Ascending aorta (tissue), 2 donors: ENCODE results near the gene DIP2C. TPM values are rescaled to one million over a fixed set of nuclear protein-coding genes. Genes with fewer than 3 reads are reported as not detected.
"Not testable (repeated sequence)": the region's sequence is repeated elsewhere in the genome, so short reads cannot be mapped to it uniquely, and the experiment has no call there.

ENCODE experiments used
- DNase-seq, 2 donors: peaks; one replicate each; pipeline ENCODE4 v3.0.0-alpha.2; 2019; ENCODE audit warnings: low spot score in 2 of 2
- H3K27ac ChIP-seq, 2 donors: fragments of 200-600 bp; sonication (generic); one replicate each; pipeline ENCODE4 v1.5.1; 2016 to 2017; ENCODE audit warnings: mild to moderate bottlenecking in 1 of 2
- H3K27me3 ChIP-seq: fragments of 200-600 bp; sonication (generic); one replicate; pipeline ENCODE4 v1.5.1; 2017
- H3K36me3 ChIP-seq, 2 donors: fragments of 200-600 bp; sonication (generic); one replicate each; pipeline ENCODE4 v1.5.1; 2016
- H3K4me1 ChIP-seq, 2 donors: fragments of 200-600 bp; sonication (generic); one replicate each; pipeline ENCODE4 v1.5.1; 2016 to 2017; ENCODE audit warnings: mild to moderate bottlenecking in 1 of 2
- H3K4me3 ChIP-seq, 2 donors: fragments of 200-600 bp; sonication (generic); one replicate each; pipeline ENCODE4 v1.5.1; 2016 to 2017; ENCODE audit warnings: mild to moderate bottlenecking in 1 of 2
- H3K9me3 ChIP-seq, 2 donors: fragments of 200-600 bp; sonication (generic); one replicate each; pipeline ENCODE4 v1.5.1; 2016
- CTCF ChIP-seq, 3 experiments: fragments of 200-600 bp in 2 of 3; fragments of 450-650 bp in 1 of 3; sonication (generic) in 2 of 3; IDR thresholded peaks; one replicate each; pipeline ENCODE4 v1.5.1; 2016 to 2019; ENCODE audit warnings: antibody characterized with exemption in 3 of 3, mild to moderate bottlenecking in 1 of 3, moderate library complexity in 1 of 3
- intact Hi-C: fragments of 100-400 bp; cut with DNase I; formaldehyde crosslinking; loops from one replicate; pipeline ENCODE4 v1.15.1; 2023
- total RNA-seq: library from RNA; depleted of rRNA; stranded (reverse); fragments of >200 nt; gene quantifications from one replicate; pipeline ENCODE4 v1.1.0, GENCODE V29; 2016

The DIP2C gene
- total RNA-seq, 1 donor from 2014 or later: 14.7 TPM

- H3K9me3 ChIP-seq: no peaks in the 10 kb centered on the region
- intact Hi-C loops: no loop called here
- H3K36me3 ChIP-seq: peaks cover 8 to 29% of the 10 kb centered on the region in 2 donors
- no peak overlapping the region for H3K4me3 ChIP-seq
- peaks cover 2 to 3% of the 10 kb centered on the region in 2 donors for H3K4me1 ChIP-seq
- H3K27me3 ChIP-seq: no peaks in the 10 kb centered on the region
- H3K27ac ChIP-seq: peak overlapping the region in 1 of 2 donors; percentile 26
- TF ChIP-seq CTCF (IDR thresholded peaks at IDR 0.05): no peak
- DNase-seq: no peak
These were observed 381.8 kb downstream of the DIP2C start for GRCh38 chr10:307659-308058.

GRCh38 chr10:306675-307185 lies 382.7 kb downstream of the DIP2C start:
- intact Hi-C loops: no loop called here

GRCh38 chr10:306007-306674 lies 383.3 kb downstream of the DIP2C start:
- TF ChIP-seq CTCF (IDR thresholded peaks at IDR 0.05): no peak
- Histone ChIP-seq H3K36me3 (peaks cover 8 to 34% of the 10 kb centered on the region in 2 donors), H3K27me3 (no peaks in the 10 kb centered on the region), H3K4me3 (no peak overlapping the region), H3K27ac (no peak overlapping the region), H3K9me3 (no peaks in the 10 kb centered on the region), H3K4me1 (peaks cover 2 to 3% of the 10 kb centered on the region in 2 donors)
- DNase-seq: no peak
- intact Hi-C loops: no loop called here

More at GRCh38 chr10:306675-307185, 382.7 kb downstream of the DIP2C start:
- Histone ChIP-seq H3K4me3 (no peak overlapping the region), H3K4me1 (peaks cover 2 to 3% of the 10 kb centered on the region in 2 donors), H3K27me3 (no peaks in the 10 kb centered on the region), H3K27ac (no peak overlapping the region), H3K36me3 (peaks cover 8 to 31% of the 10 kb centered on the region in 2 donors), H3K9me3 (no peaks in the 10 kb centered on the region)
- DNase-seq: no peak
- TF ChIP-seq CTCF (IDR thresholded peaks at IDR 0.05): no peak

GRCh38 chr10:305034-305433 lies 384.4 kb downstream of the DIP2C start:
- H3K36me3 ChIP-seq: peaks cover 8 to 37% of the 10 kb centered on the region in 2 donors
- TF ChIP-seq CTCF (IDR thresholded peaks at IDR 0.05): no peak
- H3K9me3 ChIP-seq: no peaks in the 10 kb centered on the region
- no peak for DNase-seq
- no peak overlapping the region for H3K27ac ChIP-seq
- intact Hi-C loops: no loop called here
- no peak overlapping the region for H3K4me3 ChIP-seq
- H3K4me1 ChIP-seq: peaks cover 2 to 3% of the 10 kb centered on the region in 2 donors
- H3K27me3 ChIP-seq: no peaks in the 10 kb centered on the region

- no peak overlapping the region for H3K4me3 ChIP-seq
- peaks cover 0 to 8% of the 10 kb centered on the region in 2 donors for H3K4me1 ChIP-seq
- no peak for DNase-seq
- H3K36me3 ChIP-seq: peaks cover under 1 to 24% of the 10 kb centered on the region in 2 donors
- no peaks in the 10 kb centered on the region for H3K27me3 ChIP-seq
- intact Hi-C loops: no loop called here
- no peaks in the 10 kb centered on the region for H3K9me3 ChIP-seq
- no peak overlapping the region for H3K27ac ChIP-seq
- TF ChIP-seq CTCF (IDR thresholded peaks at IDR 0.05): no peak
These were observed 387.9 kb downstream of the DIP2C start for GRCh38 chr10:301536-301935.

- H3K4me3 ChIP-seq, H3K9me3 ChIP-seq, H3K27me3 ChIP-seq, H3K27ac ChIP-seq, H3K4me1 ChIP-seq, intact Hi-C loops, DNase-seq: not testable (repeated sequence)
- H3K36me3 ChIP-seq: peaks cover 0 to 24% of the 10 kb centered on the region in 2 donors
These were observed 388.9 kb downstream of the DIP2C start for GRCh38 chr10:300580-300979.
